GM06990 (cell line): Measurements from ENCODE around the gene RAP1GAP2.

ENCODE experiments used
- DNase-seq: peaks from one replicate; pipeline ENCODE4 v3.0.0-alpha.2; 2011; ENCODE audit not compliant: insufficient read length; ENCODE audit errors: extremely low read depth
- H3K27me3 ChIP-seq: replicated peaks from 2 replicates; pipeline ENCODE4 v1.6.0; 2011; ENCODE audit warnings: low read length; ENCODE audit not compliant: control insufficient read depth, insufficient read depth
- H3K36me3 ChIP-seq: 2 replicates; pipeline ENCODE4 v1.5.1; 2011; ENCODE audit warnings: low read length; ENCODE audit not compliant: control insufficient read depth, insufficient read depth
- H3K4me3 ChIP-seq: replicated peaks from 2 replicates; pipeline ENCODE4 v1.5.1; 2011; ENCODE audit warnings: low read depth, mild to moderate bottlenecking, control low read depth, low read length
- CTCF ChIP-seq: IDR thresholded peaks from 2 replicates; pipeline ENCODE4 v1.5.1; 2011; ENCODE audit warnings: low read length, control low read depth, mild to moderate bottlenecking, inconsistent platforms; ENCODE audit not compliant: insufficient read depth, poor library complexity, severe bottlenecking

The RAP1GAP2 gene

GRCh38 chr17:2796164-2797125 lies at the start of gene RAP1GAP2:
TSS of gene RAP1GAP2 (plus strand) at chr17:2796438. CDS start at chr17:2796528, 90 bp downstream.
- no peak for TF ChIP-seq CTCF
- peak within 1 kb of the TSS; percentile 53 for H3K4me3 ChIP-seq
- H3K36me3 ChIP-seq = no peaks in the 10 kb centered on the region
- DNase-seq = peak; percentile 69
- H3K27me3 ChIP-seq = peaks cover 2% of the 10 kb centered on the region; the same call in 1 of the 2 replicates

GRCh38 chr17:2749058-2749783 lies 47.0 kb upstream of the RAP1GAP2 start, which contains the start of gene CCDC92B:
TSS of gene CCDC92B (minus strand) at chr17:2749652. CDS start at chr17:2735145, 14,507 bp downstream.
- Histone ChIP-seq H3K27me3 (peaks cover 4% of the 10 kb centered on the region), H3K36me3 (no peaks in the 10 kb centered on the region), H3K4me3 (no peak within 1 kb of the TSS)
- no peak for DNase-seq
- TF ChIP-seq CTCF = no peak

DNA sequence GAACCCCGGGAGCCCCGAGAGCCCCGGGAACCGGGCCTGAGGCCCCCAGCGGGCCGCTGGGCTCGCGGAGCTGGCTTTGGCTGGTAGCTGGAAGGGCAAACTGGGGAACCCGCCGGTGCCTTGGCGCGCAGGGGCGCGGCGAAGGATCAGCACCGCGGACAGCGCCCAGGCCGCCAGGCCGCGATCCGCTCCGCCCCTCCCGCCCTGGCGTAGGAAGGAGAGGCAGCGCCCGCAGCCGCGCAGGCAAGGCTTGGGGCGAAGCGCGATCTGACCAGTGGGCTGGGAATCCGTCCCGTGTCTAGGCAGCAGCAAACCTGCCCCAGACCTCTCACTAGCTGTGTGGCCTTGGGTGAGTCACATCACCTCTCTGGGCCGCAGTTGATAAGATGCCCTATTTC lies 46.5 kb upstream of the RAP1GAP2 start:
- Histone ChIP-seq H3K4me3 (no peak overlapping the region), H3K27me3 (peaks cover 4% of the 10 kb centered on the region), H3K36me3 (no peaks in the 10 kb centered on the region)
- TF ChIP-seq CTCF = no peak
- DNase-seq = peak; percentile 81

DNA sequence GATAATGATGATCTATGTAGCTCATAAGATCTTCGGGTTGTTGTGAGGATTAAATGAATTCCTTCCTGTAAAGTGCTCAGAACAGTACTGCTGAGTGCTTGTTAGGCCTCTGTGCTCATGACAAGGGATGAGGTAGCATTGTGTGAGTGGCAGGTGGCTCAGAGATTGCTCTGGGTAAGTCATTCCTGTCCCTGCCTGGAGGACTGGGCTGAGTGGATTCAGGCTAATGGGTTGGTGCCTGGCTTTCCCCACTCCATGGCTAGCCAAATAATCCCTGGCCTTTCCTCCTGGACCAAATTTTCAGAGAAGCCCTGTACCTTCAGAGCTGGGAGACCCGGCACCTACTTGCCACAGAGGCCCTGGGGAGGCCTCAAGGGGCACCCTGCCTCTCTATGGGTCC lies 45.5 kb upstream of the RAP1GAP2 start:
- no peak for TF ChIP-seq CTCF
- H3K27me3 ChIP-seq = peaks cover 1% of the 10 kb centered on the region
- no peak for DNase-seq
- no peaks in the 10 kb centered on the region for H3K36me3 ChIP-seq
- no peak overlapping the region for H3K4me3 ChIP-seq

GRCh38 chr17:2751491-2751890 lies 44.7 kb upstream of the RAP1GAP2 start:
- no peak overlapping the region for H3K4me3 ChIP-seq
- H3K36me3 ChIP-seq = no peaks in the 10 kb centered on the region
- peaks cover 1% of the 10 kb centered on the region for H3K27me3 ChIP-seq
- DNase-seq = no peak
- no peak for TF ChIP-seq CTCF
